AG04450 (cell line): ENCODE results near the gene CFAP68. TPM values are rescaled to one million over a fixed set of nuclear protein-coding genes. Genes with fewer than 3 reads are reported as not detected.

Experiments
- CTCF ChIA-PET: fragments of 300-600, 350-600 bp; formaldehyde crosslinking; extraction: SDS; loops from one replicate; lab custom pipeline; 2022; ENCODE audit warnings: antibody characterized with exemption, inconsistent platforms; lab: Charles Lee
- POLR2A ChIA-PET: fragments of 350-600 bp; formaldehyde crosslinking; extraction: SDS; loops from one replicate; lab custom pipeline; 2021; ENCODE audit warnings: antibody characterized with exemption, inconsistent platforms; lab: Yijun Ruan, JAX
- DNase-seq: peaks from one replicate; pipeline ENCODE4 v3.0.0-alpha.2; 2011; ENCODE audit warnings: low read depth, low spot score
- H3K27ac ChIP-seq: one replicate; pipeline ENCODE4 v1.5.1; 2012; ENCODE audit warnings: low read depth, low read length, control low read depth
- H3K27me3 ChIP-seq: one replicate; pipeline ENCODE4 v1.6.0; 2012; ENCODE audit warnings: low read length; ENCODE audit not compliant: control insufficient read depth, insufficient read depth
- H3K4me3 ChIP-seq: 2 replicates; pipeline ENCODE4 v1.5.1; 2011; ENCODE audit warnings: mild to moderate bottlenecking, low read depth, low read length, control low read depth
- H3K9me3 ChIP-seq: 2 replicates; pipeline ENCODE4 v1.5.1; 2012; ENCODE audit warnings: low read length; ENCODE audit not compliant: control insufficient read depth, insufficient read depth
- polyA plus RNA-seq: library from polyadenylated mRNA; depleted of rRNA; stranded (reverse); fragments of >200 nt; gene quantifications from 2 replicates; pipeline ENCODE4 v1.2.3, GENCODE V29; 2011
- TF ChIP-seq, protein P1 (sequence below): IDR thresholded peaks from 2 replicates; pipeline ENCODE4 v1.5.1; 2011; ENCODE audit warnings: low read depth, low read length, control low read depth, inconsistent platforms

Gene CFAP68
- polyA plus RNA-seq, 1 experiment: 45.1 TPM

DNA sequence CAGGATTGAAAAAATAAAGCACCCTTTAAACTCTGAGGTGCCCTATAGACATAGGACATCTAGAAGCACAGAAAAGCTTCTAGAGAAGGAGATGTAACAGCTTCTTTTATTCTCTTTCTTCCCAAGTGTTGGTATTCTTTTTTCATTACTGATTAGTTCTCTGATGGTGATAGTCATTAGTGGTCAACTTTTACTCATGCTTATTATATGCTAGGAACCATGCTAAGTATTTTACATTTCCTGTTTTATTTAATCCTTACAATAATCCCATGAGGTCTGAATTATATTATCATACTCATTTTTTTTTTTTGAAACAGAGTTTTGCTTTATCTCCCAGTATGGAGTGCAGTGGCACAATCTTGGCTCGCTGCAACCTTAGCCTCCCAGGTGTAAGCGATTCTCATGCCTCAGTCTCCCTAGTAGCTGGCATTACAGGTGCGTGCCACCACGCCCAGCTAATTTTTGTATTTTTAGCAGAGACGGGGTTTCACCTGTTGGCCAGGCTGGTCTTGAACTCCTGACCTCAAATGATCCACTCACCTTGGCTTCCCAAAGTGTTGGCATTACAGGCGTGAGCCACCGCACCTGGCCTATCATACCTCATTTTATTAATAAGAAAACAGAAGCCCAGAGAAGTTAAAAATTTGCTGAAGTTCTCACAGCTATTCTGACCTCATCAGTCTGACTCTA is 42.3 kb downstream of the CFAP68 start:
- H3K27me3 ChIP-seq: no peaks in the 10 kb centered on the region
- H3K27ac ChIP-seq: no peak overlapping the region
- POLR2A ChIA-PET: interaction anchor here (0.6 kb wide), 1 partner anchor 1567 kb away, joined by 4 read pairs; no protein-coding TSS in a partner anchor
- TF ChIP-seq, protein P1, sequence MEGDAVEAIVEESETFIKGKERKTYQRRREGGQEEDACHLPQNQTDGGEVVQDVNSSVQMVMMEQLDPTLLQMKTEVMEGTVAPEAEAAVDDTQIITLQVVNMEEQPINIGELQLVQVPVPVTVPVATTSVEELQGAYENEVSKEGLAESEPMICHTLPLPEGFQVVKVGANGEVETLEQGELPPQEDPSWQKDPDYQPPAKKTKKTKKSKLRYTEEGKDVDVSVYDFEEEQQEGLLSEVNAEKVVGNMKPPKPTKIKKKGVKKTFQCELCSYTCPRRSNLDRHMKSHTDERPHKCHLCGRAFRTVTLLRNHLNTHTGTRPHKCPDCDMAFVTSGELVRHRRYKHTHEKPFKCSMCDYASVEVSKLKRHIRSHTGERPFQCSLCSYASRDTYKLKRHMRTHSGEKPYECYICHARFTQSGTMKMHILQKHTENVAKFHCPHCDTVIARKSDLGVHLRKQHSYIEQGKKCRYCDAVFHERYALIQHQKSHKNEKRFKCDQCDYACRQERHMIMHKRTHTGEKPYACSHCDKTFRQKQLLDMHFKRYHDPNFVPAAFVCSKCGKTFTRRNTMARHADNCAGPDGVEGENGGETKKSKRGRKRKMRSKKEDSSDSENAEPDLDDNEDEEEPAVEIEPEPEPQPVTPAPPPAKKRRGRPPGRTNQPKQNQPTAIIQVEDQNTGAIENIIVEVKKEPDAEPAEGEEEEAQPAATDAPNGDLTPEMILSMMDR: no peak
- DNase-seq: no peak
- no peaks in the 10 kb centered on the region; the same call in 1 of the 2 replicates for H3K9me3 ChIP-seq
- H3K4me3 ChIP-seq: no peak overlapping the region
- CTCF ChIA-PET: interaction anchor here (0.9 kb wide), 1 partner anchor 10 kb away, joined by 3 read pairs; no protein-coding TSS in a partner anchor

- H3K9me3 ChIP-seq: no peaks in the 10 kb centered on the region; the same call in 1 of the 2 replicates
- POLR2A ChIA-PET: no interaction called here
- H3K27ac ChIP-seq: peak overlapping the region; percentile 87
- H3K27me3 ChIP-seq: no peaks in the 10 kb centered on the region
- no peak for DNase-seq
- CTCF ChIA-PET: no interaction called here
- H3K4me3 ChIP-seq: no peak overlapping the region
- TF ChIP-seq, protein P1: no peak
Measured at GRCh38 chr11:111922803-111923202, 43.5 kb downstream of the CFAP68 start.

DNA sequence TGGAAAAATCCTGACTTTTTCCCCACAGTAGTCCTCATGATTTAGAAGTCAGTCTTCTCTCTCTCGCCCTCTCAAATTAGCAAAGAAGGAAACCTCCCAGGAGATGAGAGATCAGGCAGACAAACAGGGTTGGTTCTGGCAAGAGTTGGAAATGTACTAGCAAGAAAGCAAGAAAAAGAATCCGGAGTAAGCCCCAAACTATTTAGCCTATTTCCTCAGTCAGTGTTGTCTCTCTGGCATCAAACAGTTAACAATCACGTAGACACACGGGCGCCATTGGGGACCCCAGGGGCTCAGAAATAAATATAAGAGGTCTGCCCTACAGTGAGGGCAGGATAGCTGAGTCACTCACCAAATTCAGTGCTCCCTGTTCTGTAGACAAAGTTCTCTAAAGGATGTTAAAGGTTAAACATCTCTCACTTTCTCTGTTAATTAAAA is 44.0 kb downstream of the CFAP68 start:
- CTCF ChIA-PET: no interaction called here
- POLR2A ChIA-PET: no interaction called here
- Histone ChIP-seq H3K4me3 (no peak overlapping the region), H3K9me3 (no peaks in the 10 kb centered on the region; the same call in 1 of the 2 replicates), H3K27me3 (no peaks in the 10 kb centered on the region), H3K27ac (peak overlapping the region; percentile 87)
- DNase-seq: no peak
- TF ChIP-seq, protein P1: no peak

GRCh38 chr11:111923951-111924350 is 44.6 kb downstream of the CFAP68 start:
- Histone ChIP-seq H3K4me3 (no peak overlapping the region), H3K27me3 (no peaks in the 10 kb centered on the region), H3K27ac (peak overlapping the region; percentile 87), H3K9me3 (no peaks in the 10 kb centered on the region; the same call in 1 of the 2 replicates)
- ChIA-PET CTCF (no interaction called here), POLR2A (no interaction called here)
- TF ChIP-seq, protein P1: no peak
- no peak for DNase-seq

DNA sequence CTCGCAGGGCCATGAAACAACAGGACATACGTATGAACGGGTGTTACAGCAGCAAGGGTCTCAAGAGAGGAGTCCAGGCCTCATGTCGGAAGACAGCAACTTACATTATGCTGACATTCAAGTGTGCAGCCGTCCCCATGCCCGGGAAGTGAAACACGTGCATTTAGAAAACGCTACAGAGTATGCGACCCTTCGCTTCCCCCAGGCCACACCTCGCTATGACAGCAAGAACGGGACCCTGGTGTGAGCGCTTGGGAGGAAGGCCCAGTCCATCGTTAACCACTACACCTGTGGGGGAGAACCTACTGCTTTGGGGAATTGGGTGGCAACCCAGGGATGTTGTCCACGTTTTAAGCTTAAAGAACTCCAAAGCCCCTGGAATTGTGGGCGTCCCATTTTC is 46.6 kb downstream of the CFAP68 start:
- no peaks in the 10 kb centered on the region for H3K9me3 ChIP-seq
- no peak for DNase-seq
- TF ChIP-seq, protein P1: no peak
- H3K4me3 ChIP-seq: no peak overlapping the region
- no peaks in the 10 kb centered on the region for H3K27me3 ChIP-seq
- CTCF ChIA-PET: interaction anchor here (1.4 to 2.2 kb wide), 3 partner anchors 8 to 71 kb away, joined by 3 to 13 read pairs (median 8); no protein-coding TSS in a partner anchor
- POLR2A ChIA-PET: interaction anchor here (1.0 to 1.7 kb wide), 5 partner anchors 13 to 55 kb away, joined by 3 to 8 read pairs (median 4); partner anchors contain the start of genes ALG9 and HSPB2
- H3K27ac ChIP-seq: peak overlapping the region; percentile 24
